T-helper 2 cell treated with Interferon-gamma antibody and Interleukin-4, amounts not matched to agents 100 ng/mL and 5 ng/mL, for 36 hours (primary cell): Measurements from ENCODE around the gene SPR. TPM values are rescaled to one million over a fixed set of nuclear protein-coding genes. Genes with fewer than 3 reads are reported as not detected.

ENCODE experiments used
- intact Hi-C: fragments of 100-400 bp; cut with micrococcal nuclease; formaldehyde crosslinking; loops from one replicate; pipeline ENCODE4 v1.15.1; 2023
- total RNA-seq: library from RNA; stranded (reverse); gene quantifications from 2 replicates; pipeline ENCODE4 v1.2.3, GENCODE V29; 2022

The SPR gene
- total RNA-seq, 1 donor from 2014 or later, result 0.98 TPM

DNA sequence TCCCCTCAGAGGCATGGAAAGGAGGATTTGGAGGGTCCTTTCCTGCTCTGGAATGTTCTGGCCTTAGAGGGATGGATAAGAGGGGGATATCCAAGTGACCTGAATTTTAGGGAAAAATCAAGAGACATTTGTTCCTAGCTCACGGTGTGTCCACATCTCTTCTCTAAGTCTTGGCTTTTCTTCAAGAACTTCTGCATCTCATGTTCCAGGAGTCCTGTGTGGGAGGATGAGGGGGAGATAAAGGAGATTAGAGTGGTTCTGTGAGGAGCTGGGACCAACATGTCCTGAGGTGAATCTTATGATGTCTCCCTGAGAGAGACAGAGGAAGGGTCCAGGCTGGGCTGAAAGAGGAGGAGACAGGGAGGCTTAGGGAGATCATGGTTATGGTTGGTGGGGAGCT lies 41.8 kb downstream of the SPR start:
- intact Hi-C loops, result no loop called here

DNA sequence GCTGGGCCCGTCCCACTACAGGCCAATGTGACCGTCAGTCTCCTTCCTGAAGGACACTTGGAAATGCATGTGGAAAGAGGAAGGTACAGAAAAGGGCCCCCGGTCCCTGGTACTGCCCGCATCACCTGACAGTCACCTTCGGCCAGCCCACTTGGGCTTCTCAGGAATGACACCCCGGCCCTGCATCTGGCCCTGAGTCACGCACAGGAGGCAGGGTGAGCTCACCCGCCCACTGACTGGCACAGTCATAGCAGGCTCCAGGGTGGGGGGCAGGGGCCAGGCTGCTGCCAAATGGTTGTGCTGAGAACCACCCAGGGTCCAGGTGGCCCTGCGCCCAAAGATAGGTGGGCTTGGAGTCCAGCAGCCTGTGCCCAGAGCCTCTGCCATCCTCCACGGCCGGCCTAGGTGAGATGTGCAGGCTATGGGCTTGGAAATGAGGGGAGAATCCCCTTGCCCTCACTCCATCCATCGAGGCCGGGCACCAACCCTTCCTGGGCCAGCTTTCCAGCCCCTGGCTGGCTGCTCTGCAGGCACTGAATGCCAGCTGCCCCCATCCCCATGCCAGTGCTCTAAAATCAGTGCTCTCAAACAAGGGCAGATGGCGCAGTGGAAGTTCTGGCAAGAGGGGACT lies 44.2 kb downstream of the SPR start:
- intact Hi-C loops, result no loop called here

DNA sequence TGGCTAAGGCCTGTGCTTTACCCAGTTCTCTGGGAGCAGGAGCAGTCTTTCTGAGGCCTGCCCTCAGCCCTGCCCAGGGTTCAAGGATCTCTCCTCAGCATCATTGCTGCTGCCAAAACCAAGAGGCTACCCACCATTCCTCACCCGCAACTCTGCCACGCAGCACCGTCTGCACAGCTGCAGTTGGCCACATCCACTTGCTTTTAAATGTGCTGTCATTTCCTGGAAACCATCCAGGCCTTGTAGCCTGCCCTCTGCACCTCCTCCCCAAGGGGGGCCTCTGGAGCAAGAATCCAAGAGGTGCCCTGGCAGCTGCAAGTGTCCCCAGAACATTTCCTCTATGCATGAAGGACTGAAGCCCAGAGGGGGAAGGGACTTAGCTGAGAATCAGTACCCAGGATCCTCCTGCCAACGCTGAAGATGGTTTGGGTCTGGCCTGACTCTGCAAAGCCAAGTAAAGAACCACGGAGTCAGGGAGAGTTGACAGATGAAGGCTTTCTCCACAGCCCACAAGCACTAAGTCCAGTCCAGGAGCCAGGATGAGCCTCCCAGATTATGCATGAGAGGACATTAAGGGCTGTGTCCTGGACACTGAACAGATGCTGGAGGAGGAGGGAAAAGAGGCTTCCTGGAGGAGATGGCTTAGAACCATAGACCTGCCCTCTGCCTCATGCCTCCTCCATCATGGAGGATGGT lies 45.0 kb downstream of the SPR start:
- intact Hi-C loops, result no loop called here

DNA sequence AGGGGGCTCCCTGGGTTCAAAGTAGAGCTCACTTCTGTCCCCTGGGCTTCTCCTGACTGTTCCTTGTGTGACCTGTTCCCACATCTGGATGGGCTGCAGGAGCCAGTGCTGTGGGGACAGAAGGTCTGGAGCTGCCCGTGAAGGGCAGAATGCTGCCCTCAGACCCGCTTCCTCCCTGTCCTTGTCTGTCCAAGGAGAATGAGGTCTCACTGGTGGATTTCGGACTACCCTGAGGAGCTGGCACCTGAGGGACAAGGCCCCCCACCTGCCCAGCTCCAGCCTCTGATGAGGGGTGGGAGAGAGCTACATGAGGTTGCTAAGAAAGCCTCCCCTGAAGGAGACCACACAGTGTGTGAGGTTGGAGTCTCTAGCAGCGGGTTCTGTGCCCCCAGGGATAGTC lies 45.6 kb downstream of the SPR start:
- intact Hi-C loops, result no loop called here

DNA sequence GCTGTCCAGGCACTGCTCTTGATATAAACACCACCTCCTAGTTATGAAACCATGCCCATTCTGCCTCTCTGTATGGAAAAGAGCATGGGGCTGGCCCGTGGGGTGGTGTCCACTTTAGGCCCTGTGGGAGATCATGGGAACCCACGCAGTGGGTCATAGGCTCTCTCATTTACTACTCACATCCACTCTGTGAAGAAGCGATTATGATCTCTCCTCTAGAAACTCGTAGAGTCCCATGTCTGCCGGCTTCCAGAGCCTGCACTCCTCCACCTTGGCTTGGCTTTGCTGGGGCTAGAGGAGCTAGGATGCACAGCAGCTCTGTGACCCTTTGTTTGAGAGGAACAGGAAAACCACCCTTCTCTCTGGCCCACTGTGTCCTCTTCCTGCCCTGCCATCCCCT lies 46.0 kb downstream of the SPR start:
- intact Hi-C loops, result no loop called here

DNA sequence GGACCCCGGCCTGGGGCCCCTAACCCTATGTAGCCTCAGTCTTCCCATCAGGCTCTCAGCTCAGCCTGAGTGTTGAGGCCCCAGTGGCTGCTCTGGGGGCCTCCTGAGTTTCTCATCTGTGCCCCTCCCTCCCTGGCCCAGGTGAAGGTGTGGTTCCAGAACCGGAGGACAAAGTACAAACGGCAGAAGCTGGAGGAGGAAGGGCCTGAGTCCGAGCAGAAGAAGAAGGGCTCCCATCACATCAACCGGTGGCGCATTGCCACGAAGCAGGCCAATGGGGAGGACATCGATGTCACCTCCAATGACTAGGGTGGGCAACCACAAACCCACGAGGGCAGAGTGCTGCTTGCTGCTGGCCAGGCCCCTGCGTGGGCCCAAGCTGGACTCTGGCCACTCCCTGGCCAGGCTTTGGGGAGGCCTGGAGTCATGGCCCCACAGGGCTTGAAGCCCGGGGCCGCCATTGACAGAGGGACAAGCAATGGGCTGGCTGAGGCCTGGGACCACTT lies 46.5 kb downstream of the SPR start:
- intact Hi-C loops, result no loop called here

DNA sequence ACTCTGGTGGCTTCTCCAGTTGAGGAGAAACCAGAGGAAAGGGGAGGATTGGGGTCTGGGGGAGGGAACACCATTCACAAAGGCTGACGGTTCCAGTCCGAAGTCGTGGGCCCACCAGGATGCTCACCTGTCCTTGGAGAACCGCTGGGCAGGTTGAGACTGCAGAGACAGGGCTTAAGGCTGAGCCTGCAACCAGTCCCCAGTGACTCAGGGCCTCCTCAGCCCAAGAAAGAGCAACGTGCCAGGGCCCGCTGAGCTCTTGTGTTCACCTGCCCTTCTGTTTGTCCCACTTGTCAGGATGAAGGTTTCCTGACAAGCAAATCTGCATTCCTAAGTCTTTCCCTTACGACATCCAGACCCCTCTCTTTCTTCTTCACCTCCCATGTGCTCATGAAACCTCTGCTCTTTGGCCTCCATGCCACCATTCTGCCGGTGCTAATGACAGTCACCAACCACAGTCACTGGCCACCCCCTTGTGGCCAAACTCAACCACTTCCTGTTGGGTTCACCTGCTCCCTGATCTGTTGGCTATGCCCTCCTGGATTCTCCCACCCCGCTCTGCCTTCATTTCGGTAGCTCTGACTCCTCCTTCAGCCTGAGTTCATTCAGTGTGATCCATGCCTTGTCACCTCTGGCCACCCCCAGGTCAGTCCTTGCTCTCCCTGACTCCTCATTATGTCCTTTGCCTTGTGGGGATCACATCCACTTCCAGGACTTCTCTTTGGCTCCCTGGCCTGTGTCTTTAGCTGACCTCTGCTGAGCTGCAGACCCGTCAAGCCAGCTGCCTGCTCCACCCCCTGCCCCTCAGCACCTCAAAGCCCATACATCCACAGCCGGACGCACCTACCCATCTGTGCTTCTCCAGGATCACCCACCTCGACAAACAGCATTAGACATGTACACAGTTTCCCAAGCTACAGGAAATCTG lies 47.7 kb downstream of the SPR start:
- intact Hi-C loops, result no loop called here

DNA sequence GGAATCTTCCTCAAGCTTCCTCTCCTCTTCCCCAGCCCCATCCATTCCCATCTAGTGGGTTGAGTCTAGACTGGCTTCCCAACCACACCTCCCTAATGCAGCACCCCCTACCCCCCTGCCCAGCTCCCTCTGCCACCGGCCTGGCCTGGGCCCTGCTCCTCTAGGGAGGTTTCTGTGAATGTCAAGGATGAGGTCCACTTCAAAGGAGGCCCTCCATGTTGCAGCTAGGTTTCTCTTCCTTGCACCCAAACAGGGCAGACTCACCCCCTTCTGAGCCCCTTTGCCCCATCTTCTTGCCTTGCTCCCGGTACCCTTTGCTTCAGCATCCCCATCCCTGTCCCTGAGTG lies 48.4 kb downstream of the SPR start:
- intact Hi-C loops, result no loop called here

DNA sequence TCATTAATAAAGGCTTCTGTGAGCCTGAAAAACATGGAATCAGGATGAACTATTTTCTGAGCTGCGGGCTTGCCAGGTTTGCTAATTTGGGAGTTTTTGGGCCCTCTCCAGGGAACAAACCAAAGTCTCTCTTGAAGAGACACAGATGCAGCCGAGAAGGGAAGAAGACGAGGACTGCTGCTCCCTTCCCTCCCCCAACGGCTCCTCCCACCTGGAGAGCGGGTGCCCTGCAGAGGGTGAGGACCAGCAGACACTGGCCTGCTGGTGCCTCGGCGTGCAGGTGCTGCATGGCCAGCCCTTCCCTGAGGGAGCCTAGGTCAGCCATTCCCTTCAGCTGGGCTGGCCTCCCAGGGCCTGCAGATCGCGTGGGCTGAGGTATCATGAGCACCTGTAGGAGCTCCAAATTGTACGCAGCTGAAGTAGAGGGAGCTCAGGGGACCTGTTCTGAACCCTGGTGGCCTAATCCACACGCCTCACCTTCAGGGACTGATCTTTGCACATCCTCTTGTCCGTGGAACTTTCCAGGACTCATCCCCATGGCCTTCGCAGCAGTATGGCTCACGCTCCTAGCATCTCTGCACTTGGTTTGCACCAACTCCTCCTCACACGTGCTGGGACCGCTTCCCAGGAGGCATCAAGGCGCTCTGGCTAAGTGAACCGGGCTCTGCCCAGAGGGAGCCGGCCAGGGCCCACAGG lies 49.6 kb downstream of the SPR start:
- intact Hi-C loops, result no loop called here

DNA sequence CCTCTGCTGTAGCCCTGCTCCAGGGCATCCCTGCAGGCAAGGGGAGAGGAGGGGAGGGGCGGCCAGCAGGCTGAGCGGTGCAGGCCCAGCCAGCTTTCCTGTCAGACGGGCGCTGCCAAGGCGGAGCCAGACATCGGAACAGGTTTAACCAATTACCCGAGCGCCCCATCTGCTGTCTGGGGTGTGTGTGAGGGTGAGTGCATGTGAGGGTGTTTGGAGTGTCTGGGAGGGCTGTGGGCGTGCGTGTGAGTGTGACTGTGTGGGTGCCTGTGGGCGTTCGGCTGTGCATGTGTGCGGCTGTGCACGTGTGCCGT lies 50.1 kb downstream of the SPR start:
- intact Hi-C loops, result no loop called here

DNA sequence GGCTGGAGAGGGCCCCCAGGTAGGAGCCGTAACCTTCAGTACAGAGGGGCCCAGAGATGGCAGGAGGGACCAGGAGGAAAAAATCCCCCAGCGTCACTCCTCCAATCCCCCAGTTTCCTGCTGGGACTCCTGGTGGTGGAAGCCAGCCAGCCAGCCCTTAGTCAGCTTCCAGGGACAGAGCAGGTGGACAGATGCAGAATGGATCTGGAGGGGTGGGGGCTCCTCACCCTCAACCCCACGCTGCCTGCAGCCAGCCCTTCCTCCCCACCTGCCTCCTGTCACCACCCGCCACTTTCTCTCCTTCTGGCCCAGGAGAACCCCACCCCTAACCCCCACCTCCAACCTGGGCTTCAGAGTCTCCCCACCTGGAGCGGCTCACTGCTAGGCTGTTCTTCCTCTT lies 51.2 kb downstream of the SPR start:
- intact Hi-C loops, result no loop called here

DNA sequence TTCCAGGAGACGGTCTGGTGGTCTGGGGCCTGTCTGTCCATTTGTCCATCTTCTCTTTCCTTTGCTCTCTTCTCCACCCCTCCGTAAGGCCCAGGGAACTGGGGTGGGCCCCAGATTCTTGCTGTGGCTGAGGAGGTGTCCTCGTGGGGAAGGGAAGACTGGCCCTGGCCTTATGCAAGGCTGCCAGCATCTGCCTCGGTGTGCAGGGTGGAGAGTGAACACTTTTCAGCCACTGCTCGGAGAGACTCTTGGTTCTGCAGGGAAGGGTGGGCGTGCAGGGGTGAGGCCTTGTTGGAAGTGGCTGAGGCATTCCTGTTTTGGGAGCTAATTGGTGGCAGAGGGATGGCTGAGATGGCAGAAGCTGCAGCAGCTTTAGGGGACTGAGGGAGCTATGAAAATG lies 53.2 kb downstream of the SPR start:
- intact Hi-C loops, result no loop called here

DNA sequence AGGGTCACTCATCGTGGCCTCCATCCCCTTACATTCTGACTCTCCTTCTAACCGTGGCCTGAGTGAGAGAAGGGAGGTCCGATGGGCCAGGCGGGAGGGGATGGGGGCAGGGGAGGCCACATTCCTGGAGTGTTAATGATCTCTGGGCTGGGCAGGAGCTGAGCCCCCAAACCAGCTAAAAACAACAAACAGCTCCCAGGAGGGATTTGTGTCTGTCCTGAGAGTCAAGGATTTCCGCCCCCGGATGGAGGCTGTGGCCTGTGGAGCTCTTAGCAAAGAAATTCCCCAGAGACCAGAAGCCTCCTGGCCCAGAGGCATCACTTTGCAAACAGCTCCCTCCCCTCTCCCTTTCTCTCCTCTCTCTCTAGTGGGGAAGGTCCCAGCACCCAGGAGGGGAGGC lies 53.6 kb downstream of the SPR start:
- intact Hi-C loops, result no loop called here

Other genes starting within 250 kb of the SPR start
- 16.4 and 16.9 TPM in 2 replicates for gene EXOC6B, start 61.4 kb upstream of the SPR start, total RNA-seq
- not detected in 2 replicates for gene EMX1, start 30.1 kb downstream of the SPR start, total RNA-seq
- 13.5 and 13.7 TPM in 2 replicates for gene SFXN5, start 184.3 kb downstream of the SPR start, total RNA-seq
- gene RAB11FIP5, start 225.5 kb downstream of the SPR start, total RNA-seq, result 8.9 and 9.9 TPM in 2 replicates